NCI-H187 treated with DMSO at 0.1 percent for 48 hours (cell line): Measurements from ENCODE around the gene FBXO41.

ENCODE experiments used
- DNase-seq: peaks from one replicate; lab custom pipeline; 2025; lab: John Stamatoyannopoulos, UW

Gene FBXO41

DNA sequence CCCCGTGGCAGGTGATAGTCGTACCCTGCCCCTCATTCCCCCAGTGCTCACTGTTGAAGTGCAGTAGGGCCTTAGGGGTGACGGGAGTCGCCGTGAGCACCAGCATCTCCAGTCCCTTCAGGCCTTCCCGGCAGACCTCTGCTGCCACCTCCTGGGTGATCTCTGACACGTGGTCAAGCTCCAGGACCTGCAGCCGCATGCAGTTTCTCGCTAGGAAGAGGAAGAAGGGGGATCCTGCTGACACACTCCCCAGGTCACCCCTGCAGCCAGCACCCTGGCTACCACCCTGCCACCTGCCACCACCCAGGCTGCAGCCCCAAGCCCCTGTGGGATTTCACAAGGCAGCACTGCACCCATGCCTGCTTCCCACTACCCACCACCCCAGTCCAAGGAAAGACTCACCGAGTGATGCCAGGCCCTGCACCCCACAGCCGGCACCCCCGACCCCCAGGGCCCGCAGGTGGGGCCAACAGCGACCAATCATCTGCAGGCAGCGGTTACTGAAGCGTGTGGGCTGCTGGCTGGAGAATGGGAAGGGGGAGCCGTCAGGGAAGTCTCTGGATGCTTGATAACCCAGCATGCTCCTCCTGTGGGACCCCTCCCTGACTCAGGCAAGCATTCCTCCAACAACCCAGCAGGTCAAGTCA, 23.8 kb downstream of the FBXO41 start:
- DNase-seq, result no peak

DNA sequence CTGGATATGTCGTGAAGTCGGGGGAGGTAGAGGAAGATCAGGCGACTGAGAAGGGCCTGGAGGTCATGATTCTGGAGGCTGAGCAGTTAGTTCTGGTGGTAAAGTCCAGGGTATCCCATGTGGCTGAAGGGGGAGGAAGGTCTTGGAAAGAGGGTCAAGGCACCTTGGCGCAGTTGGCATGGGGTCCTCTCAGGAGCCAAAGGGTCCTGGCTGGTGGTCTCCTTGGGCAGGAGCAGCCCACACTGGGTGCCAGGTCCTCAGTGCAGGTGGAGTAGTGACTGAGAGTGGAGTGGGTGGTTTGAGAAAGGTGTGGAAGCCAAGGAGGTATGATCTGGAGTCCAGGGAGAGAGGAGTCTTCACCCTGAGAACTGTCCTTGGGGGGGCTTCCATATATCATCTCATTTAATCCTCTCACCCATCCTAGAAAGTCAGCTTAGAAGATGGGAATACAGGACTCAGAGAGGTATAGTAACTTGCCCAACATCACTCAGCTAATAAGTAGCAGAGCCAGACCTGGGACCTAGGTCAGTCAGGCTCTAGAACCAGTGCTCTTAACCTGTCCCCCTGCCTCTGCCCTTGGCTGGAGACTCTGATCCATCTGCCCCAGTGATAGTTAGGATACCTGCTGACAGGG, 24.5 kb downstream of the FBXO41 start:
- DNase-seq, result no peak

DNA sequence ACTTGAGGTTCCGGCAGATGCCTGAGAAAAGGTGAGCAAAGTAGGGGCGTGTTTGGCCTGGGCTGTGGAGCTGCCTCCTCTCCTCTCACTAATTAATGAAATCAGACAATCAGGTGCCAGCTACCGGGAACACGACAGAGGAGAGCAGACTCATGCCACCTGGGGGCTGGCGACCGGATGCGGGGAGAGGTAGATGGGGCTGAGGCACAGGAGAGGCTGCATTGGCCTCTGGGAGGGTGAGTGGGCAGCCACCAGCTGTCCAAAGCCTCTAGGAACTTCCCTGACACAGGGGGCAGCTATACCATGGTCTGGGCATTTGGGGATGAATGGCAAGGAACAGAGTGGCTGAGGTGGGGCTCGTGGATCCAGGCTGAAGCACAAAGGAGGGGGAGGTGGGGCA, 25.0 kb downstream of the FBXO41 start:
- DNase-seq, result no peak

DNA sequence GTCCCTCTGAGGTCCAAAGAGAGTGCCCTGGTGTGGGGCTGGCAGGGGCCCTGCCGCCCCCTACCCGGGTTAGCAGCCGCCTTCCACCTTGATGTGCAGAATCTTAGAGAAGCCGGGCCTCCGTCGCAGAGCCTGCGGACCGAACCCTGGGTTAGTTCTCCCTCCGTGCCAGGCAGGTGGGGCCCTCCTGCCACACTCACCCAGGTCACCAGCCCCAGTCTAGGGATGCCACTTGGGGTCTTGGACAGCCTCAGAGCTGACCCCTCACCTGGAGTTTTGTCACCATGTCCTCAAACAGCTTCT, 25.4 kb downstream of the FBXO41 start:
- no peak for DNase-seq

DNA sequence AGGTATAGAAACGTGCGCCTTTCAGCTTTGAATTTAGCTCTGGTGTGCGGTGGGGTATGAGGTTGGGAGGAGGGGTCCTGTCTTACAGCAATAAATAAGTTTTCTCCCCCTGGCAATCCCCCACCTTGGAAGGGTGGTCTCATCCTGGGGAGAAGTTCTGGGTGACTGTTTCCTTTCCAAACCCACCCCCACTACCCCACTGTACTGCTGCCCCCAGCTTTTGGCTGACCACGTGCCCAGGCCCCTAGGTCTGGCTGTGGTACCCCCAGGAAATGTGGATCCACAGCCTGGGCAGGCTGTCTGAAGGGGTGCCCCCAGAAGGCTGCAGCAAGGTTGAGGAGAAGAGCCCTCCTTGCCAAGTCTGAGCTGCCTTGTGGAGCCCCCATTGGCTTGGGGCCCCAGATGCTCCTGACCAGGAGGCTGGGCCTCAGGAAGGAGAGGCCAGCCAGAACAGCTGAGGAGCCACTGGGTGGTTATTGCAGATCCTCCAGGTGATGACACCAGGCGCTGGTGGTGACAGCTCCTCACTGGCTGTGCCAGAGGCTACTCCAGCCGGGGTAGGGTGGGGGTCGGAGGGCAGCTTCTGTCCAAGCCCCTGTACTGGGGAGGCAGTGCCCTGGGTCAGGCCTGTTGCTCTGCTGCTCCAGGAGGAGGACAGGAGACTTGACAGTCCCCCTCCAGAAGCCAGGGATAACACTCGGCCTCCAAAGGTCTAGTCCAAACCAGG, 25.9 kb downstream of the FBXO41 start:
- DNase-seq, result no peak

DNA sequence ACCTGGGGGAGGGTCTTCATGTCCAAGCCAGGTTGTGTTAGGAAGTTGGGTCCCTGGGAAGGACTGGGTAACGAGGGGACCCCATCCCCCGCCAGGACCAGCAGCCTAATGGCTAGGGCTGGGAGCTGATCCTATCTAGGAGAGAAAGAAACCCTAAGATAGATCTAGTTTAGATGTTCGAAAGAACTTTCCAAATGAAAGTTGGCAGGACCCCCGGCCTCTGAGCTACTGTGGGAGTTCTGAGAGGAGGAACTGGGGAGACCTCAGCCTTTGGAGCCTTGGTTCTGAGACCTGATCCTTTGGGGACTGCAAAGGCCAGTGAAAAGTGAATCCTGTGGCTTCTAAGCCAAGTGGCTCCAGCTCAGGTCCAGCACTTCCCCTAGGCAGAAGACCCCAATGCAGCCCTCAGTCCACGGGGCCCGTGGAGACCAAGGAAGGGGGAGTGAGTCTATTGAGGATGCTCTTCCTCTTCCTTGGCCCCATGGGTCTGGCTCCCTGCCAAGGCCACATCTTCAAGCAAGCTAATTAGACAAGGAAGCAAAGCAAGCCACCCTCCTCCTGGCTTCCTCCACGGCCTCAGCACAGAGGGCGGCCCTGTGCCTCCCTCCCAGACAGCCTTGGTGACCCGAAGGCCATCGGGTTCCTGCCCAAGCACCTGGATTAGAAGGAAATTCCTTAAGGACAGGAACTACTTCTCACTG, 26.7 kb downstream of the FBXO41 start:
- DNase-seq, result no peak

DNA sequence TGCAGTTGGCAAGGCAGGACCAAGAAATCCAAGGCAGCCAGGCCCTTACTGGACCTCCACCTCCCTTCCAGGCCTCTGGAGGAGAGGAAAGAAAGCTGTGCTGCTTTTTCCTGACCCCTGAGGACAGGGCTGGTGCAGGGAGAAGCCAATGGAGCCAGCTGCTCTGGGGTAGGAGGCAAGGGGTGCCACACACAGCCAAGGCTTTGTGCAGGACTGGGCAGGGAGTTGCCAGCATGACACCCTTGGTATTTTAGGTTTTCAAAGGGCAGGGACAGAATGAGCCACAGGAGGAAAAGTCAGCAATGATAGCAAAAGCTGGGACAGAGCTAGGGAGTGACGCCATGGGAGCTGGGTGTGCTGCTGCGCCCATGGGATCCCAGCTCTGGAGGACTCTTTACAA, 27.3 kb downstream of the FBXO41 start:
- DNase-seq, result no peak

DNA sequence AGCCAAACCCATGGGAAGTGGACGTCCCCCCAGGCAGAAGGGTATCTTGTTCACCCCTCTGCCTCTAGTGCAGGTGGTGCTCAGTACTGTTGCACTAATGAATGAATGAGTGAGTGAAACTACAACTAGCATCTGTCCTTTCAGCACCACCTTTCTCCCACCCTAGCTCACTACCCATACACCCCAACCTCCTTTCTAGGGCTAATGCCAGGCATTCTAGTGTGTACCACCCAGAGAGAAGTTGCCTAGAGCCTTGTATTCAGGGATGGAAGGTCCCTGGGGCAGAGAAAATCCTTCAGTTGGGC, 27.7 kb downstream of the FBXO41 start:
- no peak for DNase-seq

DNA sequence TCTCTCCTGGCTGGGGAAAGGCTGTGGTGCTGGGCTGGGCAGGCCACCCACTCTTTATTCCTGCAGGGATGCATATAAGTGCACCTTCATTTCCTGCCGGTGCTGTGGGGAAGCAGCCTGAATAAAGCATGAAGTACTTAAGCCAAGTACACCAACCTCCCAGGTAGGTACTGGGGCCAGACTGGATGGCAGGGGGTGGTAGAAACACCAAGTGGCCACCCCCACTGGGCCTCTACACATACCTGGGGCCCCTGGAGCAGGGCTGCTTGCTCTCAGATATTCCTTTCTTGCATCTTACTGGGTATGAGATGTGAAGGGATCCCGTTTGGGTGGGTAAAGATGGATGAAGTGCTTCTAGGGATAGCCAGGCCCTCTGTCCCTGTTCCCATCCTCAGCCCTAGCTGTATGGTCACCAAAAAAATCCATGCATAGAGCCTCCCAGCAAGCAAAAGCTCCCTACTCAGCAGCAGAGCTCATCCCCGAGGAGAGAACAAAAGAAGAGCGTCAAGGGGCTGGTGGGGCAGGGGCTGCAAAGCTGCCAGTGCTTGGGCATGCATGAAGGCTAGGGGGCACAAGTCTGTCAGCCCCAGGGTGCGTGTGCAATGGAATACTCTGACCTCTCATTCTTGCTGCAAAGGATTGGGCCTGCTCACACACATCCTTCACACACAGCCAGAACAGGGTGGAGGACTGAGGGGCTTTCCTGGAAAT, 28.2 kb downstream of the FBXO41 start:
- DNase-seq, result no peak

DNA sequence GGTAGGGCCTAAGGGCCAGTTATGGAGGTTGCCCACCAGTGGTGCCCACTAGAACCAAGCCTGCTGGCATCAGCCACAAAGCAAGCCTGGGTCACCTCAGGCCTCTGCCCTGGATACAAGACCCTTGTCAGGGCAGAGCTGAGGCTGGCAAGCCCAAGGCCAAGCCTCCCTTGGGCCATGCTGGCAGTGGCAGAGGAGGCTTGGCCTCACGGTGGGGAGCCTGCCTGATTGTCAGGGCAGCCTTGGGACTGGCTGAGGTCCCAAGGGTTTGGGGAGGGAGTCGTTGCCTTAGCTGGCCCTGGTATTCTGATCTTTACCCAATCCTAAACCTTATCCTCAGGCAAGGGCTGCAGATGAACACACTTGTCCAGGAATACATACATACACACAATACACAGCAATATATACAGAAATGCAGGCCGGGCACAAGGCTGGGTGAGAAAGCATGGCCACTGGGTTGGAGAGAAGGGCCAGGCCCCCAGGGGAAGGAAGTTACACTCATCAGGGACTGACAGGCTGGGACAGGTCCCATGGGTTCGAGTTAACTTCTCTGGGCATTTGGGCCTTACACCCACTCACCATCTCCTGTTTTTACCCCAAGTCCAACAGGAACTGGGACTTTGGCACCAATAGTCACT, 29.2 kb downstream of the FBXO41 start:
- no peak for DNase-seq

DNA sequence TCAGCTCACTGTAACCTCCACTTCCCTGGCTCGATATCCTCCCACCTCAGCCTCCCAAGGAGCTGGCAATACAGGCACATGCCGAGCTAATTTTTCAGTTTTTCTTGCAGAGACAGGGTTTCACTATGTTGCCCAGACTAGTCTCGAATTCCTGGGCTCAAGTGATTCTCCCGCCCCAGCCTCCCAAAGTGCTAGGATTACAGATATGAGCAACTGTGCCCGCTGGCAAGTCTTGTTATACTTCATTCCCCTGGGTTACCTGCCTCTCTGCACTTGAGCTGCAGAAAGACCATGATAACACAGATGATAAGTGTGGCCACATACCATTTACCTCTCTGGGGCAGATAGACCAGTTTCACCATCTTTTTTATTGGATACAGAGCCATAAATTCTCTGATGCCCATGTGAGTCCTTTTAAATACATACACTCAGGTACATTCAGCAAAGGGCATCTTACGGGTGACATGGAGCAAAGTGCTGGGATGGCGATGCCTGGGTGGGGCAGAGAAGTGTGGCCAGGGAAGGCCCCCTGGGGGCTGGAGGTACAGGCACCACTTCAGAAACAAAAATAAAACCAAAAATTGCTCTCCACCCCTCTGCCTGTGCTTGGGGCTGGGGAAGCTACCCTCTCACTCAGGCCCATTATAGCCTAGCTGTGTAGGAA, 29.8 kb downstream of the FBXO41 start:
- no peak for DNase-seq

DNA sequence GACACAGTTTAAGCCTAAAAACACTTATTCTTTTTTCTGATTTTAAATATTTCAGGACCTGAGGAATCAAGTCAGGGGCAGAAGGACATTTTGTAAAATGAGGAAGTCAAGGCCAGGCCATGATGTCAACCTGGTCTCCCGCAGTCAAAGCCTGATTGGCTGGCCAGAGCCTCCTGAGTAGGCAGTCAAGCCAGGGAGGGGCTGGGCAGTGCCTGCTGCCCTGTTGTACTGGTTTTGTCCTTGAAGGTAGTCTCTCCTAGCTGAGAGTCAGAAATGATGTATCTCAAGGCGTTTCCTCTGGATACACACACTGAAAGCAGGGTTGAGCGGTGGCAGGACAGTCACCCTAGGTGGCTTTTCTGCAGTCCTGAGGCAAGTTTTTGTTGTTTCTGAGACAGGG, 30.4 kb downstream of the FBXO41 start:
- no peak for DNase-seq

DNA sequence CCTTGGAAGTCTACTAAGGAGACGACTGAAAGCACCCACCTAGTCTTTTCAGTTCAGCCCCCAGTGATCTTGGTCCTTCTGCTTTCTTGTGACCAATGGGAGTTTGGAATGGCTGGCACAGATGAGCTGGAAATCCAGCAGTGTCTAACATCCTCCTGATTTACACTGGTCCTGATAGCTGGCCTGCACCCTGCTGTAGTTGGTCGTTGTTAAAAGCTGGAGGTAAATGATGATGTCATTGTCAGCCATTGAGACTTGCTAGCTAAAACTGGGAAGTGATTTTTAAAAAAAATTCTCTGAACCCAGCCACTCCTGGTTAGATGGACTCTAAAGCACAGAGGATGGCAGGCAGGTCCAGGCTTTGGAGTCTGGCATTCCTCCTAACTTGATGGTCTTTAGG, 30.9 kb downstream of the FBXO41 start:
- DNase-seq, result no peak

DNA sequence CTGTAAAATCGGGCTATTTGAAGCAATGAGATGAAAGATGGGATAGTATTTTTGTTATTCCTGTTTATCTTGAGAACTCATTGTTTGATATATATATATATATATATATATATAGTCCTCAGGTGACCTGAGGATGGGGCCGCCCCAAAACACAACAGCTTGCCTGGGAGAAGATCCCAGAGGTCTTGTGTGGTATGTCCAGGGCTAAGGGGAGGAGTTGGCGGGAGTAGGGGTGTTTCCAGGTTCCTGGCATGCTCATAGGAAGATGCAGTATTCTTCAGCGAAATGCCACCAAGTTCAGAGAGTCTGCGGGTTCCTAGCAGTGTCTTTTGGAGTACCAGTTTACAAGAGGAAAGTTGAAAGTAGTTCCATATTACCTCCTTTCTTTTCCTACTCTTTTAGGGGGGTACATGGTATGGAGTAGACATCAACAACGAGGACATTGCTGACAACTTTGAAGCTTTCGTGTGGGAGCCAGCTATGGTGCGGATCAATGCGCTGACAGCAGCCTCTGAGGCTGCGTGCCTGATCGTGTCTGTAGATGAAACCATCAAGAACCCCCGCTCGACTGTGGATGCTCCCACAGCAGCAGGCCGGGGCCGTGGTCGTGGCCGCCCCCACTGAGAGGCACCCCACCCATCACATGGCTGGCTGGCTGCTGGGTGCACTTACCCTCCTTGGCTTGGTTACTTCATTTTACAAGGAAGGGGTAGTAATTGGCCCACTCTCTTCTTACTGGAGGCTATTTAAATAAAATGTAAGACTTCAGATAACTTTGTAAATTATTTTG, 31.8 kb downstream of the FBXO41 start:
- no peak for DNase-seq

DNA sequence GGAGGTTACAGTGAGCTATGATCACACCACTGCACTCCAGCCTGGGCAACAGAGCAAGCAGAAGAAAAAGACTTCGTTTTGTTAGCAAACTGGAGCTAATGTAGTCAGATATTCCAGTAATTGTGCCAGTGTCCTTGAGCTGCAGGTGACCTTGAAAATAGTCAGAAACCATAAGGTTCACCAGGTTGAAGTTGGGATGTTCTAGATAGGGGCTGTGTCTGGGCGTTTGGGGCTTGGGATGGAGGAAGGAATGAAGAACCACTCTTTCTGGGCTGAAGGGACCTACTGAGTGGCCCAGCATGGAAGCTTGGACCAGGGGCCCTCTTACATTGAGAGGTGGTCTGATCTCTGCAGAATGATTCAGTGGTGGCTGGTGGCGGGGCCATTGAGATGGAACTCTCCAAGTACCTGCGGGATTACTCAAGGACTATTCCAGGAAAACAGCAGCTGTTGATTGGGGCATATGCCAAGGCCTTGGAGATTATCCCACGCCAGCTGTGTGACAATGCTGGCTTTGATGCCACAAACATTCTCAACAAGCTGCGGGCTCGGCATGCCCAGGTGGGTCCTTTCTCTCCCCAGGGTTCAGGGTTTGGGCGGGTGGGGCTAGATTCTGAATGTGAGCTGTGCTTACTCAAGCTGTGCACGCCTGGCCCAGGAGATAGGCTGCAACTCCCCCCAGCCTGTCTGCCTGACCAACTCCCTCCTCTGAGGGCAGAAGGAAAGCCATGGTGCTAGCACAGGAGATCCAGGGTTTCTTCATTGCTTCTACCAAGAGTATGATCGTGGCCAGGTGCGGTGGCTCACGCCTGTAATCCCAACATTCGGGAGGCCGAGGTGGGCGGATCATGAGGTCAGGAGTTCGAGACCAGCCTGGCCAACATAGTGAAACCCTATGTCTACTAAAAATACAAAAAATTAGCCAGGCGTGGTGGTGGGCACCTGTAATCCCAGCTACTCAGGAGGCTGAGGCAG, 33.1 kb downstream of the FBXO41 start:
- no peak for DNase-seq

DNA sequence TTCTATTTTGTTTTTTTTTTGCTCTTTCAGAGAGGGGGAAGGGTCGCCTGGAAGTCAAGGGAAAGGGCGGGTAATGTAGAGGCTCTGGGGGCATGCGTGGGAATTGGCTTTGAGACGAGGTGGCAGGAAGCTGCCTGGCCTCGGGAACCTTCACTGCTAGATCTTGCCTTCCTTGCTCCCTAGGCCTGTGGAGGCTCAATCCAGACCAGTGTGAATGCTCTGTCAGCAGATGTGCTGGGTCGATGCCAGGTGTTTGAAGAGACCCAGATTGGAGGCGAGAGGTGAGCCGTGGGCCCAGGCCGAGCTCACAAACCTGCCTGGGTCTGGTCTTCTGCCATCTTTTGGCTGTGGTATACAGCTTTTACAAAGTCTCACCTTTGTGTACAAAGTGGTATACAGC, 34.6 kb downstream of the FBXO41 start:
- DNase-seq, result no peak

DNA sequence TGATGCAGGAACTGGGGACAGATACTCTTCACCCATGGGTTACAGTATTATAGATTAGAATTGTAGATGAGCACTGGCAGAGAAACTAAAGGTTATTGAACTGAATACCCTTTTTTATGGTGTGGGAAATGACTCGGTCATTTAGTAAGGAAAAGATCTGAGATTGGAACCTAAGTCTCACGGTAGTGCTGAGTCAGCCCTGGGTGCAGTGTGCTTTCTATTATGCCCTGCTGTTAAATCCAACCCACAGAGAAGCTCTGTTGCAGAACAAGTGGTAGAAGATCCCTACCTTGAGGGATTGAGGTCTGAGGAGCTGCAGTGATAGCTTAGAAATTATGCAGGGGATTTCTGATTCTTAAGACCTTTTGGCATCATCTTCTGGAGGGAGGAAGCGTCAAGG, 37.4 kb downstream of the FBXO41 start:
- DNase-seq, result no peak

DNA sequence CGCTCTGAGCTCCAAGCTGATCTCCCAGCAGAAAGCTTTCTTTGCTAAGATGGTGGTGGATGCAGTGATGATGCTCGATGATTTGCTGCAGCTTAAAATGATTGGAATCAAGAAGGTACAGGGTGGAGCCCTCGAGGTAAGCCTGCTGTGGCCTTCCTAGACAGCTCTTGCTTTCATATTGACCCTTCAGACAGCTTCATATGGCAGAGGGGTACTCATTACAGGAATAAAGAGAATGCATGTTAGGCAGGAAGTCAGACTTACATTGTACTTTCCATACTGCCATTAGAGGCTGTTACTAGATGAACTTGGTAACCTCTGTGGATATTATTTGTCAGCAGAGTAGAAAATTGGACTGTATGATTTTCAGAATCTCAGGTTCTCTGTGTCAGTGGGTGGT, 39.7 kb downstream of the FBXO41 start:
- DNase-seq, result no peak

DNA sequence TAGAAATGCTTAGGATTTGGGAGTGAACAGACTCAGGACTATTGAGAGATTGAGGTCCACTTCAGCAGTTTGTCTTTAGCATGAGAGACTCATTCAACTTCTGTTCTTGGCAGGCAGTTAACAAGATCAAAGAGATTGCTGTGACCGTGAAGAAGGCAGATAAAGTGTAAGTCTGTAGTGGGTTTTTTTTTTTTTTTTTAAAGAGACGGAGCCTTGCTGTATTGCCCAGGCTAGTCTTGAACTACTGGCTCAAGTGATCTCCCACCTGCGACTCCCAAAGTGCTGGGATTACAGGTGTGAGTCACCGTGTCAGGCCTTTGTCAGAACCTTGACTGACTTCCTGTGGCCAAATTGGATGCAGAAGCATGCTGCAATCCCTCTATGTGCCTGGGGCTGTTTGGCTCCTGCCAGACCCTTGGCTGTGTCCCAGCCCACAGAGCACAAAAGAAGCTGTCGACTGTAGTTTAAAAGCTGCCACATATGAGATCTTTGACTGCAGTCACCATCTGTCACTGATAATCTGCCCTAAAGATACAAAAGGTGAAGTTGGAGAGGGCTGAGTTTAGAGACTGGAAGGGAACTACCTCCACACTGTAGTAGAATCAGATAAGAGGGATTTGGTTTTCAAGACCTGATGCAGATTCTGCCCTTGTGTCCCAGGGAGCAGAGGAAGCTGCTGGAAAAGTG, 40.3 kb downstream of the FBXO41 start:
- DNase-seq, result no peak
